Left ventricle myocardium inferior (tissue), 1 donor: ENCODE measurements around the gene MAPKBP1. TPM values are rescaled to one million over a fixed set of nuclear protein-coding genes. Genes with fewer than 3 reads are reported as not detected.

Experiments used
- DNase-seq: peaks from one replicate; pipeline ENCODE4 v3.0.0-alpha.2; 2020
- H3K27ac ChIP-seq: fragments of 200-600 bp; replicated peaks from 2 replicates; pipeline ENCODE4 v1.8.0; 2021
- H3K27me3 ChIP-seq: fragments of 200-600 bp; 2 replicates; pipeline ENCODE4 v1.8.0; 2021; ENCODE audit warnings: low read depth
- H3K36me3 ChIP-seq: fragments of 200-600 bp; 2 replicates; pipeline ENCODE4 v1.8.0; 2021
- H3K4me1 ChIP-seq: fragments of 200-600 bp; 2 replicates; pipeline ENCODE4 v1.8.0; 2021
- H3K4me3 ChIP-seq: fragments of 200-600 bp; 2 replicates; pipeline ENCODE4 v1.8.0; 2021; ENCODE audit warnings: mild to moderate bottlenecking, moderate library complexity
- H3K9me3 ChIP-seq: fragments of 200-600 bp; replicated peaks from 2 replicates; pipeline ENCODE4 v1.8.0; 2021
- intact Hi-C: fragments of 100-400 bp; cut with micrococcal nuclease; formaldehyde crosslinking; loops from one replicate; pipeline ENCODE4 v1.11.0; 2022
- total RNA-seq: library from RNA; stranded (reverse); fragmentation: NEBNext Ultra II Directional; extraction: Animal tissue kit (Norgen Biotek cat#: 25700); gene quantifications from one replicate; pipeline ENCODE4 v1.2.1, GENCODE V29; 2021
- TF ChIP-seq, protein P1 (sequence below): fragments of 200-600 bp; IDR thresholded peaks from 2 replicates; pipeline ENCODE4 v1.8.0; 2021; ENCODE audit warnings: antibody characterized with exemption, mild to moderate bottlenecking, borderline replicate concordance
- donor health status: DM: no; HTN: yes; CAD: no; lungs with severe emphysema.

MAPKBP1 gene
- total RNA-seq, 1 donor from 2014 or later: 13.6 TPM

DNA sequence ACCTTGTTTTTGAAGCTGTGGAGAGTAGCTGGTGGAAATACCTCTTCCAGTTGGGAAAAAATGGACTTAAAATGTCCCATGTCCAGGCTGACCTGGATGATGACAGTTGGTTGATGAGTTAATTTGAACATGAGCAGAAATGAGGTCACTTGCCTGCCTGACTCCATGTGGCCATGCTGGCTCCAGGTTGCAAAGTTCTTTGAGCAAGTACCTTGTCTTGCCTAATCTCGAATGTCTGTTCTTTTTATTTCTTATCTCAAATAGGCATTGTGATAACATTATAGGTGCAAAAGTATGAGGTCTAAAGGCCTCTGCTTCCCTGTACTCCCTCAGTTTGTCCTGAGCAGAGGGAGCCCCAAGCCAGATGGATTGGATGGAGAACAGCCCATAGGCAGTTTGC is 9.0 kb downstream of the MAPKBP1 start:
- no peak overlapping the region for H3K4me3 ChIP-seq
- H3K27ac ChIP-seq: no peak overlapping the region
- H3K9me3 ChIP-seq: no peaks in the 10 kb centered on the region
- intact Hi-C loops: no loop called here
- no peaks in the 10 kb centered on the region for H3K36me3 ChIP-seq
- TF ChIP-seq, protein P1, sequence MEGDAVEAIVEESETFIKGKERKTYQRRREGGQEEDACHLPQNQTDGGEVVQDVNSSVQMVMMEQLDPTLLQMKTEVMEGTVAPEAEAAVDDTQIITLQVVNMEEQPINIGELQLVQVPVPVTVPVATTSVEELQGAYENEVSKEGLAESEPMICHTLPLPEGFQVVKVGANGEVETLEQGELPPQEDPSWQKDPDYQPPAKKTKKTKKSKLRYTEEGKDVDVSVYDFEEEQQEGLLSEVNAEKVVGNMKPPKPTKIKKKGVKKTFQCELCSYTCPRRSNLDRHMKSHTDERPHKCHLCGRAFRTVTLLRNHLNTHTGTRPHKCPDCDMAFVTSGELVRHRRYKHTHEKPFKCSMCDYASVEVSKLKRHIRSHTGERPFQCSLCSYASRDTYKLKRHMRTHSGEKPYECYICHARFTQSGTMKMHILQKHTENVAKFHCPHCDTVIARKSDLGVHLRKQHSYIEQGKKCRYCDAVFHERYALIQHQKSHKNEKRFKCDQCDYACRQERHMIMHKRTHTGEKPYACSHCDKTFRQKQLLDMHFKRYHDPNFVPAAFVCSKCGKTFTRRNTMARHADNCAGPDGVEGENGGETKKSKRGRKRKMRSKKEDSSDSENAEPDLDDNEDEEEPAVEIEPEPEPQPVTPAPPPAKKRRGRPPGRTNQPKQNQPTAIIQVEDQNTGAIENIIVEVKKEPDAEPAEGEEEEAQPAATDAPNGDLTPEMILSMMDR: no peak
- no peak for DNase-seq
- peaks cover 22% of the 10 kb centered on the region for H3K4me1 ChIP-seq
- H3K27me3 ChIP-seq: no peaks in the 10 kb centered on the region

DNA sequence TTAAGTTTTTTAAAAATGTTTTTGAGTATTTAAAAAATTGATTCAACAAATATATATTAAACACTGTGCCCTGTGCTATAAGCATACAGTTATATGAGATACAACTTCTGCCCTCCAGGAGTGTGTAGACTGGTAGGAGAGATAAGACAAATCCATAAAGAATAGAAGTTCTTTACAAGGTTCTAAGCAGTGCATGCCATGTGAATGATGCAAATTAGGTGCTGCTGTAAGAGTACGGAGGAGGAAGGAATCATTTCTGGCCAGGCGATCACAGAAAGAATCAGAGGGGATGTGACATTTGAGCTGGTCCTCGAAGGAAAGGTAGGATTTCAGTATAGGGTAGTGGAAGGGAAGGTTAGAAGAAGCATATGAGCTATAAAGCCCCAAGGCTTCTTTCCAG is 14.0 kb downstream of the MAPKBP1 start:
- H3K27me3 ChIP-seq: no peaks in the 10 kb centered on the region
- no peak for DNase-seq
- no peaks in the 10 kb centered on the region for H3K36me3 ChIP-seq
- peaks cover 43% of the 10 kb centered on the region for H3K4me1 ChIP-seq
- no peaks in the 10 kb centered on the region for H3K9me3 ChIP-seq
- TF ChIP-seq, protein P1: no peak
- H3K4me3 ChIP-seq: no peak overlapping the region
- intact Hi-C loops: no loop called here
- no peak overlapping the region for H3K27ac ChIP-seq

DNA sequence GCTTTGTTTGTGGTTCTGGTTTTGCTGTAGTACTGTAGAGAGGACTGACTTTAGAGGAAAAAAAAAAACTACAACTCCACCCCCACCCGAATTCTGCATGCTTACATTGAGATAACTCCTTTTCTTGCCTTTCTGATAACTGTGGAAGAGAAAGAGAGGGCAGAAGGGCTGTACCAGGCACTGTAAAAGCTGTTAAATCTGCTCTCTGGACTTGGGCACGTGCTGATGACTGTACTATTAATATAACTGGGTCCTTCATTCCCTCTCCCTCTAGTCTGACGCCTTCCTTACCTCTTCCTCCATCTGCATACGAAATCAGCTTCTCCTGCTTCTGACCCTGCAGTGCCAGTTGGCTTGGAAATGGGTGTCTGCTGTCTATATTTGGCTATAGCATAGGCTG is 15.0 kb downstream of the MAPKBP1 start:
- no peaks in the 10 kb centered on the region for H3K27me3 ChIP-seq
- no peaks in the 10 kb centered on the region for H3K9me3 ChIP-seq
- no peaks in the 10 kb centered on the region for H3K36me3 ChIP-seq
- DNase-seq: no peak
- intact Hi-C loops: no loop called here
- peaks cover 52% of the 10 kb centered on the region for H3K4me1 ChIP-seq
- H3K27ac ChIP-seq: no peak overlapping the region
- no peak overlapping the region for H3K4me3 ChIP-seq
- TF ChIP-seq, protein P1: no peak

DNA sequence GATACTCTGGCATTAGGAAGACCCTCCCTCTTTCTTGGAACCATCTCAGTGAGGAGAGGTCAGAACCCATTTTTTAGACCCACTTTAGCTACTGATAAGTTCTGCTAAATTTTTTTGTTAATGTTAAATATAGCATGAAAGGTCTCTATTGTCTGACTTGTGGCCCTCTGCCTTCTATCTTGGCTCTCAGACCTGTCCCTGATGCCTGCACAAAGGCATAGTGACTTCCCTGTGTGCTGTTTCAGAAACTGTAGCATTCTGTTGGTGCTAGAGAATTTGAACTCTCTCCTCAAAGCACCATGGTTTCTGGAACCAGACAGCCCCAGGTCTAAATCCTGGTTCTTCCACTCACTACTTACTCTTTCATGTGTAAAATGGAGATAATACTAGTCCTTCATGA is 15.4 kb downstream of the MAPKBP1 start:
- Histone ChIP-seq H3K36me3 (no peaks in the 10 kb centered on the region), H3K27ac (peak overlapping the region; percentile 69), H3K4me1 (peaks cover 52% of the 10 kb centered on the region), H3K9me3 (no peaks in the 10 kb centered on the region), H3K4me3 (no peak overlapping the region), H3K27me3 (no peaks in the 10 kb centered on the region)
- intact Hi-C loops: no loop called here
- no peak for DNase-seq
- TF ChIP-seq, protein P1: no peak

- no peak for DNase-seq
- H3K27ac ChIP-seq: peak overlapping the region; percentile 69
- TF ChIP-seq, protein P1: no peak
- H3K36me3 ChIP-seq: no peaks in the 10 kb centered on the region
- peaks cover 52% of the 10 kb centered on the region for H3K4me1 ChIP-seq
- peak overlapping the region; percentile 0 for H3K4me3 ChIP-seq
- intact Hi-C loops: no loop called here
- no peaks in the 10 kb centered on the region for H3K27me3 ChIP-seq
- no peaks in the 10 kb centered on the region for H3K9me3 ChIP-seq
Measured at GRCh38 chr15:41790169-41790568, 15.9 kb downstream of the MAPKBP1 start.
